Measurements from ENCODE around the gene KDM4C. TPM values are rescaled to one million over a fixed set of nuclear protein-coding genes. Genes with fewer than 3 reads are reported as not detected.

Gene KDM4C
- total and polyA plus RNA-seq, 2 of the 8 experiments (the other 6 are each of a cell fraction or from before 2014, with no cell fraction given) = 13.0 to 26.1 TPM

DNA sequence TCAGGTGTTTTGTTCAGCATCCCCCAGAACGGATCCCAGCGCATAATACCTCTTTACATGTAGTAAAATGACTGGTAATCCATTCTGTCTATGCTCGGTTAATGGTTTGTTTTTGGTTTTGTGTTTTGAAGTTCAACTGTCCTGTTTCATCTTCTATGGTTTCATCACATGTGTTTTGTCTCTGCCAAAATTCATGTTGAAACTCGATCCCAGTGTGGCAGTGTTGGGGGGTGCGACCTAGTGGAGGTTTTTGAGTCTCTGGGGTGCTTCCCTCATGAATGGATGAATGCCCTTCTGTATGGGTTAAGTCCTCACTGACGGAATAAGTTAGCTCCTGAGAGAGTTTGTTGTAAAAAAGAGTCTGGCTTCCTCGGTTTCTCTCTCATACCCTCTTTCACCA is 317.4 kb downstream of the KDM4C start:
- no peak overlapping the region for H3K4me3 ChIP-seq (ENCODE audit: extremely low read depth in 1 of 4, insufficient read depth in 2 of 4, low read depth in 3 of 4, low read length in 4 of 4)
- 84% methylated on average over 7 of the region's 7 CpGs; no CpG with 5 or more reads in 1 of the 2 experiments for WGBS, 2 experiments (ENCODE audit: extremely low coverage in 1 of 2, insufficient coverage in 1 of 2, insufficient read length in 1 of 2, insufficient replicate concordance in 2 of 2, low coverage in 1 of 2, low lambda C conversion rate in 2 of 2, missing lambda C conversion rate in 1 of 2)
- H3K23ac ChIP-seq (ENCODE audit: insufficient read length) = no peak overlapping the region
- no peak overlapping the region for H3K56ac ChIP-seq (replicated peaks; ENCODE audit: insufficient read length, low read depth, low read length)
- H2BK15ac ChIP-seq (ENCODE audit: low read length) = no peak overlapping the region
- H4K8ac ChIP-seq (ENCODE audit: extremely low read depth, insufficient read depth, low read length) = no peak overlapping the region
- no peaks in the 10 kb centered on the region for H3K79me2 ChIP-seq (ENCODE audit: control insufficient read depth in 1 of 2, insufficient read depth in 2 of 2, low read length in 2 of 2)
- H2AK5ac ChIP-seq (ENCODE audit: low read depth, low read length) = no peak overlapping the region
- no peak overlapping the region for H3K14ac ChIP-seq (ENCODE audit: insufficient read length)
- no peak overlapping the region for H2BK120ac ChIP-seq (replicated peaks; ENCODE audit: low read depth, low read length)
- ChIA-PET POLR2A (ENCODE audit: partially characterized antibody) (no interaction called here), CTCF (ENCODE audit: partially characterized antibody) (interaction anchor here (1.6 kb wide), 1 partner anchor 20 kb away, joined by 3 read pairs; no protein-coding TSS in a partner anchor)
- FAIRE-seq = no peak
- no peak overlapping the region for H2BK5ac ChIP-seq (ENCODE audit: low read depth, low read length)
- H2AFZ ChIP-seq (ENCODE audit: low read length) = no peak overlapping the region
- H3K27me3 ChIP-seq (replicated peaks in 1 of 4; ENCODE audit: control insufficient read depth in 3 of 4, extremely low read depth in 1 of 4, insufficient read depth in 3 of 4, low read length in 3 of 4) = no peaks in the 10 kb centered on the region
- H2BK20ac ChIP-seq (ENCODE audit: low read length) = no peak overlapping the region
- H3K79me1 ChIP-seq (ENCODE audit: low read depth, low read length) = no peaks in the 10 kb centered on the region
- H4K5ac ChIP-seq (ENCODE audit: insufficient read length, low read depth, low read length) = no peak overlapping the region
- H4K91ac ChIP-seq (replicated peaks; ENCODE audit: insufficient read length, low read length) = no peak overlapping the region
- no peaks in the 10 kb centered on the region for H3K4me1 ChIP-seq (replicated peaks in 1 of 4; ENCODE audit: control insufficient read depth in 3 of 4, insufficient read depth in 4 of 4, low read length in 3 of 4)
- no peak overlapping the region for H3K9ac ChIP-seq (replicated peaks in 1 of 4; ENCODE audit: extremely low read depth in 1 of 4, low read depth in 3 of 4, low read length in 3 of 4)
- no peaks in the 10 kb centered on the region; a peak in 3 of 8 replicates for H3K36me3 ChIP-seq (ENCODE audit: control insufficient read depth in 2 of 4, insufficient read depth in 4 of 4, low read length in 3 of 4)
- no peak overlapping the region for H3K4ac ChIP-seq (replicated peaks; ENCODE audit: insufficient read length, low read depth, low read length)
- H3K18ac ChIP-seq (ENCODE audit: extremely low read depth, low read length) = no peak overlapping the region
- DNase-seq (ENCODE audit: low read depth in 1 of 2, low spot score in 2 of 2) = no peak
- H3K27ac ChIP-seq (ENCODE audit: low read depth, low read length) = no peak overlapping the region
- H3K9me3 ChIP-seq (ENCODE audit: insufficient read depth in 2 of 2, low read depth in 1 of 2, low read length in 1 of 2) = no peaks in the 10 kb centered on the region
- H3K4me2 ChIP-seq (ENCODE audit: insufficient read depth in 1 of 2, low read depth in 2 of 2, low read length in 2 of 2) = no peak overlapping the region
- no peak overlapping the region for H2BK12ac ChIP-seq (ENCODE audit: low read depth, low read length)
- no peak for TF ChIP-seq JUN (IDR thresholded peaks at IDR 0.05; ENCODE audit: low read depth, low read length)
- TF ChIP-seq, protein P1, sequence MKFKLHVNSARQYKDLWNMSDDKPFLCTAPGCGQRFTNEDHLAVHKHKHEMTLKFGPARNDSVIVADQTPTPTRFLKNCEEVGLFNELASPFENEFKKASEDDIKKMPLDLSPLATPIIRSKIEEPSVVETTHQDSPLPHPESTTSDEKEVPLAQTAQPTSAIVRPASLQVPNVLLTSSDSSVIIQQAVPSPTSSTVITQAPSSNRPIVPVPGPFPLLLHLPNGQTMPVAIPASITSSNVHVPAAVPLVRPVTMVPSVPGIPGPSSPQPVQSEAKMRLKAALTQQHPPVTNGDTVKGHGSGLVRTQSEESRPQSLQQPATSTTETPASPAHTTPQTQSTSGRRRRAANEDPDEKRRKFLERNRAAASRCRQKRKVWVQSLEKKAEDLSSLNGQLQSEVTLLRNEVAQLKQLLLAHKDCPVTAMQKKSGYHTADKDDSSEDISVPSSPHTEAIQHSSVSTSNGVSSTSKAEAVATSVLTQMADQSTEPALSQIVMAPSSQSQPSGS (IDR thresholded peaks at IDR 0.05; ENCODE audit: low read length) = no peak
- no peak for TF ChIP-seq BCL11A (IDR thresholded peaks at IDR 0.05; ENCODE audit: low read depth in 2 of 2, low read length in 2 of 2)
- no peak for TF ChIP-seq GABPA (IDR thresholded peaks at IDR 0.05; ENCODE audit: borderline replicate concordance, insufficient read depth, low read length)
- TF ChIP-seq ZNF274 (IDR thresholded peaks at IDR 0.05; ENCODE audit: borderline replicate concordance, extremely low read depth, low read length) = no peak
- TF ChIP-seq SUZ12 (IDR thresholded peaks at IDR 0.05; ENCODE audit: low read length) = no peak
- TF ChIP-seq TAF1 (IDR thresholded peaks at IDR 0.05; ENCODE audit: low read depth, low read length) = no peak
- TF ChIP-seq POU5F1 (IDR thresholded peaks at IDR 0.05; ENCODE audit: low read depth, low read length) = no peak
- no peak for TF ChIP-seq HDAC2 (IDR thresholded peaks at IDR 0.05; ENCODE audit: borderline replicate concordance in 1 of 2, low read depth in 2 of 2, low read length in 2 of 2)
- H3K23me2 ChIP-seq (ENCODE audit: low read depth, low read length) = no peaks in the 10 kb centered on the region
- peaks cover 0 to 5% of the 10 kb centered on the region in 2 experiments for H4K20me1 ChIP-seq (replicated peaks in 1 of 2; ENCODE audit: control insufficient read depth in 1 of 2, insufficient read depth in 2 of 2, low read length in 2 of 2)

Measured in H1 (cell line).